Measurements from ENCODE around the gene POMT1.
"Not testable (repeated sequence)": the region's sequence is repeated elsewhere in the genome, so short reads cannot be mapped to it uniquely, and the experiment has no call there.

POMT1 gene, protein sequence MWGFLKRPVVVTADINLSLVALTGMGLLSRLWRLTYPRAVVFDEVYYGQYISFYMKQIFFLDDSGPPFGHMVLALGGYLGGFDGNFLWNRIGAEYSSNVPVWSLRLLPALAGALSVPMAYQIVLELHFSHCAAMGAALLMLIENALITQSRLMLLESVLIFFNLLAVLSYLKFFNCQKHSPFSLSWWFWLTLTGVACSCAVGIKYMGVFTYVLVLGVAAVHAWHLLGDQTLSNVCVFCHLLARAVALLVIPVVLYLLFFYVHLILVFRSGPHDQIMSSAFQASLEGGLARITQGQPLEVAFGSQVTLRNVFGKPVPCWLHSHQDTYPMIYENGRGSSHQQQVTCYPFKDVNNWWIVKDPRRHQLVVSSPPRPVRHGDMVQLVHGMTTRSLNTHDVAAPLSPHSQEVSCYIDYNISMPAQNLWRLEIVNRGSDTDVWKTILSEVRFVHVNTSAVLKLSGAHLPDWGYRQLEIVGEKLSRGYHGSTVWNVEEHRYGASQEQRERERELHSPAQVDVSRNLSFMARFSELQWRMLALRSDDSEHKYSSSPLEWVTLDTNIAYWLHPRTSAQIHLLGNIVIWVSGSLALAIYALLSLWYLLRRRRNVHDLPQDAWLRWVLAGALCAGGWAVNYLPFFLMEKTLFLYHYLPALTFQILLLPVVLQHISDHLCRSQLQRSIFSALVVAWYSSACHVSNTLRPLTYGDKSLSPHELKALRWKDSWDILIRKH

DNA sequence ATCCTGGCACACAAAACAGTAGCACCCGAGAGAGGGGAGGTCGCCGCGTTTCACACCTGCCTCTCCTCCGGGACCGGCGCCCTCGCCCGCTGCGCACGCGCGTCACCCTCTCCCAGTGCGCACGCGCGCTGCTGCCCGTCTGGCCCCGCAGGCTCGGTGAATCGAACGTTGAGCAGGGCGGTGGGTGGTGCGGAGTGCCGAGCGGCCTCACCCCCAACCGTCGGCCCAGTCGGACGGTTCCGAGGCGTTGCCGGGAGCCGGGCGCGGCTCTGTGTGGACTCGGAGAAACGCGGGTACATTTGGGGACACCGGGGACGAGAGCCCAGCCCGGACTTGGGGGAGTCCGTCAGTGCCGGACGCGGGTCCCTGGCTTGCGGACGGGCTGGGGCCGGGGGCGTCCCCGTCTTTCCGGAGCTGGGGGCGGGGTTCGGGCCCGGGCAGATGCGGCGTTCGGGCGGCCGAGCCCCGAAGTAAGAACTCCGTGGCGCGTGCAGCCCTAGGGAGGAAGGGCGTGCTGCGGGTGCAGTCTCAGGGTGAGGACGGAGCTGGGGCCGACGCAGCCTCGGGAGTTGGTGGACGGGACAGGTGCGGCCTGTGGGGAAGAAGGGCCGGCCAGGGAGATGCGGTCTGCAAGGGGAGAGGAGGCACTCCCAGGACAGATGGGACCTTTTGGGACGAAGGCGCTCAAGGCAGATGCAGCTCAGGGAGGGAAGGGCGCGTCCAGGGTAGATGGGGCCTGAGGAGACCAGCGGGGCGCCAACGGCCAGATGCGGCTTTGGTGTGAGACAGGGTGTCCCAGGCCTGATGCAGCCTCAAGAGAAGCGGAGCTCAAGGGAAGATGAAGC lies at the start of gene POMT1:
TSS of gene POMT1 (plus strand) at position 138 of the 845 bp plus-strand sequence. CDS start 1,301 bp downstream, outside the sequence.
- DNase-seq (ENCODE audit: low read depth): no peak

DNA sequence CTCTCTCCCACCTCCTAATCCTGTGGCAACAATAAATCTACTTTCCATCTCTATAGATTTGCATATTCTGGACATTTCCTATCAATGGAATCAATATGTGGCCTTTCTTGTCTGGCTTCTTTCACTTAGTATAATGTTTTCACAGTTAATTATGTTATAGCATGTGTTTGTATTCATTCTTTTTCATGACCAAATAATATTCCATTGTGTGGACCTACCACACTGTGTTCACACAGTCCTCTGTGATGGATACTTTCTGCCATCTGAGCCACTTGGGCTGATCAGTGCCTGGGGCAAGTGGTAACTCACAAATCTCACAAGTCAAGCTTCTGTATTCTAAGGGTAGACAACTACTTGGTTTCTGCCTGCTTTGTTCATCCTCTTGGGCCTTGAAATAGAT lies 48.7 kb upstream of the POMT1 start:
- no peak for DNase-seq (ENCODE audit: low read depth)

DNA sequence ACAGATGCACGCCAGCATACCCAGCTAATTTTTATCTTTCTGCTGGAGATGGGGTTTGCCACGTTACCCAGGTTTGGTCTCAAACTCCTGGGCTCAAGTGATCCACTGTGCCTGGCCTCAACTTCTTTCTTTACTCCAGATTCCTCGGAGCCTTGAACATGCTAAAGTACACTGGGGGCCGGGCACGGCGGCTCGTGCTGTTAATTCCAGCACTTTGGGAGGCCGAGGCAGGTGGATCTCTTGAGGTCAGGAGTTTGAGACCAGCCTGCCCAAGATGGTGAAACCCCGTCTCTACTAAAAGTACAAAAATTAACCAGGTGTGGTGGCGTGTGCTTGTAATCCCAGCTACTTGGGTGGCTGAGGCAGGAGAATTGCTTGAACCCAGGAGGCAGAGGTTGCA lies 47.1 kb upstream of the POMT1 start:
- DNase-seq (ENCODE audit: low read depth): not testable (repeated sequence)

DNA sequence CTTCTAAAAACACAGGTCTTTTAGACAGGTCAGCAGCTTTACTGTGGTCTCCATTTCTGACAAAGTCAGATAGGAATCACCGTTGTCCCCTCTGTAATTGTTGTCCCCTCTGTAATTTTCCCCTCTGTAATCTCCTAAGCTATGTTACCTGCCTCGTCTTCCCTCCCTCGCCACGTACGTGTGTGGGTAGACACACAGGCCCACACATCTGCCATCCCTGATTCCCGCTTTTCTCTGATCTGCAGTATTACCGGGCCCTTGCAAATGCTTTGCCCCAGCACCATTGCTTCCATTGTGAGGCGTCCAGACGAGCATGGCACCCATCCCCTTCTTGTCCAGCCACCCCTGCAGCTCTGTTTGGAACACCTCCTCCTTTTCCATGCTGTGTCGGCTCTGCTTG lies 45.0 kb upstream of the POMT1 start:
- DNase-seq (ENCODE audit: low read depth): no peak

DNA sequence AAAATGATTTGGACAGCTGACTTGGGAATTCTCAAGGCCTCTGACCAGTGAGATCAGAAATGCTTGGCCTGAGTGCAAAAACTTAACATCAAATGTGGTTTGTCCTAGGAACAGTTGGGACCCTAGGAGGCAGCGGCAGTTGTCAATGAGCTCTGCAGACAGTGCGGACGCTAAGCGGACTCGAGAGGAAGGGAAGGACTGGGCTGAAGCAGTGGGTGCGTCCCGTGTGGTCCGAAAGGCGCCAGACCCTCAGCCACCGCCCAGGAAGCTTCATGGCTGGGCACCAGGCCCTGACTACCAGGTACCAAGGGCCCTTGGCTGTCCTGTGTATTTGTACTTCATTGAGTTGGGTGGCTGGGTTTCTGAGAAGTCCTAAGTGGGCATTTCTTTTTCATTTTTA lies 43.7 kb upstream of the POMT1 start:
- no peak for DNase-seq (ENCODE audit: low read depth)

DNA sequence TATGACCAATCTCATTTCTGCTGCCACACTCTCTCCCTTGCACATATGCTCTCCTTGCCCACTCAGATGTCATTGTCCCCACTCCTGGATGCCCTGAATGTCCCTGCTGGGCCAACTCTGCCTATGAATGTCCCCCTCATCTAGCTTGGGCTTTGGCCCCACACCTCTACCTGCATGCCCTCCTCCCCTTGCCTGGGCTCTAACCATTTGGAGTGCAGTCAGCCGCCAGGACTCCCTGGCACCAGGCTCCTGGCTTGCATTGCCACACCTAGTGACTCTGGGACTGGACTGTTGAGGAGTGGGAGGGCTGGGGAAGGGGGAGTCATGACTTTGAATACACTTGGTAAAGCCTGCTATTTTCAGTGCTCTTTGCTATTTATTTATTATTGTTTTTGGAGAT lies 41.6 kb upstream of the POMT1 start:
- DNase-seq (ENCODE audit: low read depth): no peak

DNA sequence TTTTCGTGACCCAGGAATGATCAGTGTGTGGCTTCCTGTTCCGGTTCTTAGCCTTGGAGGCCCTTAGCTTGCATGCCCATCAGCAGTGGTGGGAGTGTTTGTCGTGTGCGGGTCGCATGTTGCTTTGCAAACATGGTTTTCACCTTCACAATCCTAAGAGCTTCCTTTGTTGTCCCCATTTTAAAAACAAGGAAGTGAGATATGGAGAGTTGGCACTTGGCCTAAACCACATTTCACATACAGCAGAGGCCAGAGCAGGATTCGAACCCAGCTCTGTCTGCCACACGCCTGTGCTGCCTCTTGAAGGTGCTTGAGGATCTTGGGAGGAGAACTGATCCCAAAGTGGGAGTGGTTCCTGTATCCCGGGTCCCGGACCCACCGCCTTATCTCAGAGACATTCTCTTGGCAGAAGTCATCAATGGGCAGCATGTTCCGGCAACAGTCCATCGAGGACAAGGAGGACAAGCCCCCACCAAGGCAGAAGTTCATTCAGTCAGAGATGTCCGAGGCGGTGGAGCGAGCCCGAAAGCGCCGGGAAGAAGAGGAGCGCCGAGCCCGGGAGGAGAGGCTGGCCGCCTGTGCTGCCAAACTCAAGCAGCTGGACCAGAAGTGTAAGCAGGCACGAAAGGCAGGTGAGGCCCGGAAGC lies 38.2 kb upstream of the POMT1 start:
- DNase-seq (ENCODE audit: low read depth): no peak

DNA sequence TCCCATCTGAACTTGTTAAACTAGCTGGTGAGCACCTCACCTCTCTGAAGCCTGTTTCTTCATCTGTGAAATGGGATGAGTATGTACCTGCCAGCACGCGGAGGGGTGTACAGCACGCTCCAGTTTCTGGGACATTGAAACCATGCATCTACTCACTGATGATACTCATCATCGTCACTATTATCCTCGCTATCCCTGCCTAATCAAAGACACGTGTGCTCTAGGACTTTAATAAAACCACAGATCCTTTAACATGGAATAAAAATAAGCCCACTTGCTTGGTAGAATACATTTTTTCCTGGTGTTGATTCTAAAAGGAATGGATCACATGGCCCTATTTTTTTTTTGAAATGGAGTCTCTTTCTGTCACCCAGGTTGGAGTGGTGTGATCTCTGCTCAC lies 37.3 kb upstream of the POMT1 start:
- DNase-seq (ENCODE audit: low read depth): no peak

DNA sequence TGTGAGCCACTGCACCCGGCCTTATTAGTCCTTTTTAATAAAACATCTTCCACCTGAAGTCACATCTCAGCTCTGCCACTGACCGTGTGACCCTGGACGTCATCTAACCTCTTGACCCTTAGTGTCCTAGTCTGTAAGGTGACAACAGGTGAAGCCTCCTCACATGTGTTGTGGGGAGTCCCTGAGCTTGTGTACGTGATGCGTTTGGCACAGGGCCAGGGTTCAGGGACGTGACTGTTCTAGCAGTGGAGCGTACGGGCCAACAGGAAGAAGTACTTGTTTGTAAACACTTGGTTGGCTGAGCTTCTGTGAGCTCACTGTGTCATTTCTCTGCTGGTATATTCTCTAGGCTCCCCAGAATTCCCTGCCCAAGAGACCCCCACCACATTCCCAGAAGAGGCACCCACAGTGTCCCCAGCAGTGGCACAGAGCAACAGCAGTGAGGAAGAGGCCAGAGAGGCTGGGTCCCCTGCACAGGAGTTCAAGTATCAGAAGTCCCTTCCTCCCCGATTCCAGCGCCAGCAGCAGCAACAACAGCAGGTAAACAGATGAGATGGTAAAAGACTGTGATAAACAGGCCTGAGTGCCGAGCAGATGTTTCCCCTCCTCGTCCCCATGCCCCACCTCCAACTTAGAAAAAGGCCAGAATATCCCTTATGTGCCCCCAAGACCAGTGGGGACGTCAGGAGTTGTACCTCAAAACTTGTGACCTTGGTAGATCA lies 35.3 kb upstream of the POMT1 start:
- DNase-seq (ENCODE audit: low read depth): no peak

DNA sequence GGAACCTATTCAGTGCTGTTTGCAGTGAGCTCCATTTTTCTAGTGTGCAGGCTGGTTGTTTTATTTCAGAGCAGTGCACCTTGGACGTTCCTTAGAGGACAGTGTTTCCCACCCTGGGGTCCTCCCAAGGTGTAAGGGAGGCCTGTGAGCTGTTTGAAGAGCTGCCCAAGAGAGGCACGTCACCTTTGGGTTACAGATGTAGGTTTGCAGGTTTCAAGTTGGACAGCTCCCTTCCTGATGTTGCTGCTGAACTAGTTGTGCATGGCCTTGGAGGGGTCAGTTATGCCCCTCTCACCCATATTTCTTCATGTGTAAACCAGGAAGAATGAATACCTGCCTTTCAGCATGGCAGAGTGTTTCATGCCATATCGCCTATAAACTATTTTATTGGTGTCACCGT lies 34.7 kb upstream of the POMT1 start:
- no peak for DNase-seq (ENCODE audit: low read depth)

DNA sequence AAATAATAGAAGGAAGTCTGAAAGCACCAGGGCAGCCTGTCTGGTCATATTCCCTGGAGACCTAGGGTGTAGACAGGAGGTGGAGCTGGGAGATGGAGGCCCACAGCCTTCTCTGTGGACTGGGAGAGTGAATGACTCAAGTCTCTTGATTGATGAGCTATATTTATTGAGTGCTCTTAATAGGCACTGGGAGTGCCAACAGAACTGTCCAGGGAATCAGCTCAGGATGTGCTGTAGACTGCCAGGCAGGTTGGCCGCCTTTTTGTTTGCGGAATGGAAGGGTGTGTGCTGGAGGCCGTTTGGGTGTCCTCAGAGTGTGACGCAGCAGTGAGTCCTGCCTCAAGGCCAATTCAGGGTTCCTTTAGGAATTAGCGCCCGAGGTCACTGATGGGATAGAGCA lies 33.4 kb upstream of the POMT1 start:
- DNase-seq (ENCODE audit: low read depth): no peak

DNA sequence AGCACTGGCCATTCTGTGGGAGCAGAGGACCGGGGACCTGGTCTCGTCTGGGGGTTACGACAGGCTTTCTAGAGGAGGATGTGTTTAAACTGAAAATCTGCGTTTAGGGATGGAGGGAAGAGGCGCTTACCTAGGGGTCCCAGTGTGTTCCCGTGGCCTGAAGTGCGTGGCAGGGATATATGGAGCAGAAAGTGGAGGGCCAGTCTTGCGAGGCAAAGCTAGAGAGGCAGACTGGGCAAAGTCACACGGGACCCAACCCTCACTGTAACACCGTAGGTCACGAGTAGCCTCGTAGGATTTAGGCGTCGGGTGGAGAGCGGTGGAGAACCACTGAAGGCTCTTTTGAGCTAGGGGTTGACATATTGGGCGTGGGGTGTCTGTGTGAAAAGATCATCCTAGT lies 32.8 kb upstream of the POMT1 start:
- no peak for DNase-seq (ENCODE audit: low read depth)

DNA sequence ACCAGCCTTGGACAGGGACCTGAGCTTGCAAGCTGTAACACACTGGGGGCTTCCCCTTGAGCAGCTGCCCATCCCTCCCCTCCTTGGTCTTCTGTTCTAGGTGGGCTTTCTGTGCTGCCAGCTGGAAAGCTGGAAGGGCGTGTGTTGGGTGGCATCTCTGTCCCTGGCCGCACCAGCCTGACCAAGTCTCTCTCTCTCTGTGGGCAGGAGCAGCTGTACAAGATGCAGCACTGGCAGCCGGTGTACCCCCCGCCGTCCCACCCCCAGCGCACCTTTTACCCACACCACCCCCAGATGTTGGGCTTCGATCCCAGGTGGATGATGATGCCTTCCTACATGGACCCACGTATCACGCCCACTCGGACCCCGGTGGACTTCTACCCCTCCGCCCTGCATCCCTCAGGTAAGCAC lies 32.1 kb upstream of the POMT1 start:
- DNase-seq (ENCODE audit: low read depth): no peak

DNA sequence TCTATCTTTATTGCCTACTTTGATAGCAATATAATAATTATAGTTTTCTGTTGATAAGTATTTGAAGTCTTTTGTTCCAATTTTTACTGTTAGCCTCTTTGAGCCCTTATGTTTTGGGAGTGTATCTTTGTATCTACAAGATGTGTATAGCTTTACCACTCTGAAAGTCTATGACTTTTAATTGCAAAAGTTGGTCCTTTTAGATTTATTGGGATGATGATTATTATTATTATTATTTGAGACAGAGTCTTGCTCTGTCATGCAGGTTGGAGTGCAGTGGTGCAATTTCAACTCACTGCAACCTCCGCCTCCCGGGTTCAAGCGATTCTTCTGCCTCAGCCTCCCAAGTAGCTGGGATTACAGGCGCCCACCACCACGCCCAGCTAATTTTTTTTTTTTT lies 30.6 kb upstream of the POMT1 start:
- DNase-seq (ENCODE audit: low read depth): not testable (repeated sequence)

DNA sequence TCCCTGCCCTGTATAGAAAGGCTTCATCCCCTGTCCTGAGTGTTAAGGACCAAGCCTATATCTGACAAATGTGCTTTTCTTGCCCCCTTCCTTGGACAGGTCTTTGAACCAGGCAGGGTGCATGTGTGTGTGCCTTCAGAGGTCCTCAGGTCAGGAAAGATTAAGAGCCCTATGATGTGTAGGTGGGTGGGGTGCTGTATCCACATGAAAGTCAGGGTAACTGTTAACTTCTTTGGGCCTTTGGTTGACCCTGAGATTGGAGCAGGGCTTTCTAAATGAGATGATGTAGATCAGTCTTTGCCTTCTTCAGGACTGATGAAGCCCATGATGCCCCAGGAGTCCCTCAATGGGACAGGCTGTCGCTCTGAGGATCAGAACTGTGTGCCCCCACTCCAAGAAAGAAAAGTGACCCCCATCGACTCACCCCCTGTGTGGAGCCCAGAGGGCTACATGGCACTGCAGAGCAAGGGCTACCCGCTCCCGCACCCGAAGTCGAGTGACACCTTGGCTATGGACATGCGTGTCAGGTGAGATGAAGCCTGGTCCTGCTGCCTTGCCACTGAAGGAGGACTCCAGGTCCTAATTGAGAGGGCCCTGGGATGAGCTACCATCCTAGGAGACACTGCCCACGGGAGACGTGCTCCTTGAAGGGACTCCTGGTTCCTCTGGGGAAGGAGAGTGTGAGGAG lies 29.4 kb upstream of the POMT1 start:
- DNase-seq (ENCODE audit: low read depth): no peak

DNA sequence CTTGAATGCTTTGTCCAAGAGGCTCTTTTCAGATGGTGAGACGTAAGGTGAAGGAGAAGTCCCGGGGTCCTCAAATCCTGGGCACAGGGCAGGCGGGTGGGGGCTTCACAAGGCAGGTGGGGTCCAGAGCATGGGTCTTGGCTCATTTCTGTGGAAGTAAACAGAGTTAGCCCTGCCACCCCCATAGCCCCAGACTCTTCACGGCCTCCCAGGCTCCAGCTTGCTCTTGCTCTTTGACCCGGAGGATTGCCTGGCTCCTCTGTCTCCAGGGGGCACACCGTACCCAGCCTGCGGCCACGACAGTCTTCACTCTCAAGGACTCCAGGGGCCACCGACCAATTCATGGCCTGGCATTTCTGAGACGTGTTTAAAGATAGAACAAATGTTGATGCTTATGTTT lies 28.8 kb upstream of the POMT1 start:
- DNase-seq (ENCODE audit: low read depth): no peak

DNA sequence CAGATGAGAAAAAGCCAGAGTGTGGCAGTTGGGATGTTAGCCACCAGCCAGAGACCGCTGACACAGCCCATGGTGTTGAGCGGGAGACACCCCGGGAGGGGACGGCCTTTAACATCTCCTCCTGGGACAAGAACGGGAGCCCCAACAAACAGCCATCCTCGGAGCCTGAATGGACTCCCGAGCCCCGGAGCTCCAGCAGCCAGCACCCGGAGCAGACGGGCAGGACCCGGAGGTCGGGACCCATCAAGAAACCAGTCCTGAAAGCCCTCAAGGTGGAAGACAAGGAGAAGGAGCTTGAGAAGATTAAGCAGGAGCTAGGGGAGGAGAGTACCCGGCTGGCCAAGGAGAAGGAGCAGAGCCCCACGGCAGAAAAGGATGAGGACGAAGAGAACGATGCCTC lies 28.0 kb upstream of the POMT1 start:
- DNase-seq (ENCODE audit: low read depth): no peak

DNA sequence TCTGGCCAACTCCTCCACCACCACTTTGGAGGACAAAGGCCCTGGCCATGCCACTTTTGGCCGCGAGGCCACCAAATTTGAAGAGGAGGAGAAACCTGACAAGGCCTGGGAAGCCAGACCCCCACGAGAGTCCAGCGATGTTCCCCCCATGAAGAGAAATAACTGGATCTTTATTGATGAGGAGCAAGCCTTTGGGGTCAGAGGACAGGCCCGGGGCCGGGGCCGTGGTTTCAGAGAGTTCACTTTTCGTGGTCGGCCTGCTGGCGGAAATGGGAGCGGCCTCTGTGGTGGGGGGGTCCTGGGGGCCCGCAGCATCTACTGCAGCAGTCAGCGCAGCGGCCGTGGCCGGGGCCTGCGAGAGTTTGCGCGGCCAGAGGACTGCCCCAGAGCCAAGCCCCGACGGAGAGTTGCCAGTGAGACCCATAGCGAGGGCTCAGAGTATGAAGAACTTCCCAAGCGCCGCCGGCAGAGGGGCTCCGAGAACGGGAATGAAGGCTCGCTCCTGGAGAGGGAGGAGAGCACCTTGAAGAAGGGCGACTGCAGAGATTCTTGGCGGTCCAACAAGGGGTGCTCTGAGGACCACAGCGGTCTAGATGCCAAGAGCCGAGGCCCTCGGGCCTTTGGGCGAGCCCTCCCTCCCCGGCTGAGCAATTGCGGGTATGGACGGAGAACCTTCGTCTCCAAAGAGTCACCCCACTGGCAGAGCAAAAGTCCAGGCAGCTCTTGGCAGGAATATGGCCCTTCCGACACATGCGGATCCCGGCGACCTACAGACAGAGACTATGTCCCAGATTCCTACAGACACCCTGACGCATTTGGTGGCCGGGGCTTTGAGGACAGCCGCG lies 27.4 kb upstream of the POMT1 start:
- DNase-seq (ENCODE audit: low read depth): no peak

DNA sequence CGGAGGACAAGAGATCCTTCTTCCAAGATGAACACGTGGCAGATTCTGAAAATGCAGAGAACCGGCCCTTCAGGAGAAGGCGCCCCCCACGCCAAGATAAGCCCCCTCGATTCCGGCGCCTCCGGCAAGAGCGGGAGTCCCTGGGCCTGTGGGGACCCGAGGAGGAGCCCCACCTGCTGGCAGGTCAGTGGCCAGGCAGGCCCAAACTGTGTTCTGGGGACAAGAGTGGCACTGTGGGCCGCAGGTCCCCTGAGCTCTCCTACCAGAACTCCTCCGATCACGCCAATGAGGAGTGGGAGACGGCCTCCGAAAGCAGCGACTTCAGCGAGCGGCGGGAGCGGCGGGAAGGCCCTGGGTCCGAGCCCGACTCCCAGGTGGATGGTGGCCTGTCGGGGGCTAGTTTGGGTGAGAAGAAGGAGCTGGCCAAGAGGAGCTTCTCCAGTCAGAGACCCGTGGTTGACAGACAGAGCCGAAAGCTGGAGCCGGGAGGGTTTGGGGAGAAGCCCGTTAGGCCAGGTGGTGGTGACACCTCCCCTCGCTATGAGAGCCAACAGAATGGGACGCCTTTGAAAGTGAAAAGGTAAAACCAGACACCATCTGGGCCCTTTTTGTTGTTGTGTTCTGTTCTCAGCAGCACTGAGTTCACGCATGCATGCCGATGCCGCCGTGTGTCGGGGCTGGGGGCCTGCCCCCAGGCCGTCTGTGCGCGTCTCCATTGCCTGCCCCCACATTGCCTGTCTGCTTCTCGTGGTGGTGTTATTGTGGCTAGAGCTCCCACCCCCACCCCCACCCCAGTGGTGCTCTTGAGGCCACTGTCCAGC lies 26.6 kb upstream of the POMT1 start:
- DNase-seq (ENCODE audit: low read depth): no peak

All from GM04503 (cell line).